GM18909 (cell line): ENCODE results near the gene CSRNP3.
"Not testable (repeated sequence)": the region's sequence is repeated elsewhere in the genome, so short reads cannot be mapped to it uniquely, and the experiment has no call there.

Source experiments
- ATAC-seq: cut with Tn5 transposase; IDR thresholded peaks from one replicate; pipeline ENCODE4 v1.9.1; 2021; ENCODE audit warnings: mild to moderate bottlenecking; ENCODE audit not compliant: unreplicated experiment, poor library complexity

CSRNP3 gene

DNA sequence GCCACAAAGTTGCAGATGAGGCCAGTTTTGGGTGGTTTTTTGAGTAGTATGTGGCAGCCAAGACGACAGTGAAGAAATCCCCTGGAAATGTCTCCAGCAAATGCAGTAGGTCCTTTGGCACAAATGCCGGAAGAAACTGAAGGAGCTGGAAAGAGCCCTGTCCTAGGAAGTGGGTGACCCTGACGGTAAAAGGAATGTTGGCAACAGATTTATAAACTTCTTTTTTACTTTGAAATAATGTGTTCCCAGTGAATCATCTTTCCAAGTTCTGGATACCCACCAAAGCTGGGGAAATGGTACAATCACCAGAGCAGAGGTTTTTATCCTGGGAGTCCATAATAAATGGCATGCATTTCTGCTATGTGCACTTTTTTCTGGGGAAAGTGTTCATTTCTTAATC lies 112.9 kb downstream of the CSRNP3 start:
- no peak for ATAC-seq

DNA sequence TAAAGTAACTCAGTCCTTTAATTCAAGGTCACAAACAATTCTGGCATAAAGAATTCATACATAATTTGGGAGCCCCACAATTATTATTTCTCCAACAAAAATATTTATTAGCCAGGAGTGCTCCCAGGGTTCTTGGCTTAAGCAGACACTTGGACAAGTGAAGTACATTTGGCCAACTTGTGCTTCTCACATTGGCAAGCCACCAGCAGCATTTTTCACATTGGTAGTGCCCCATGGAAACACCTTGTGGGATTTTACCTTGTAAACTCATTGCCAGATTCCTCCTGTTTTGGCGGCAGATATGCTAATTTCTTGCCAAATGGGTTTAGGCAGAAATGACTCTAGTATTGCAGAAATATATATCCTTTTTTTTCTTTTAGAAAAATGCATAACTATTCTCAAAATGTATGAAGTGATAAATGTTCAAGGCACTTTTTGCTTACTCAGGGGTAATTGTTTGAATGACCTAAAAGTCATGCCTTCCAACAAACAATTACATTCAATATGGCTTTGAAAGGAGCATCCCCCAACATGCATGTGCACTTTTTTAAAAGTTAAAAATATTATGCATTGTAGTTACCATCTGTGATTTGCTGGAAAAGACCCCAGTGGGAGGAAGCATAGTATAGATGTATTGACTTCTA lies 113.5 kb downstream of the CSRNP3 start:
- ATAC-seq = no peak

DNA sequence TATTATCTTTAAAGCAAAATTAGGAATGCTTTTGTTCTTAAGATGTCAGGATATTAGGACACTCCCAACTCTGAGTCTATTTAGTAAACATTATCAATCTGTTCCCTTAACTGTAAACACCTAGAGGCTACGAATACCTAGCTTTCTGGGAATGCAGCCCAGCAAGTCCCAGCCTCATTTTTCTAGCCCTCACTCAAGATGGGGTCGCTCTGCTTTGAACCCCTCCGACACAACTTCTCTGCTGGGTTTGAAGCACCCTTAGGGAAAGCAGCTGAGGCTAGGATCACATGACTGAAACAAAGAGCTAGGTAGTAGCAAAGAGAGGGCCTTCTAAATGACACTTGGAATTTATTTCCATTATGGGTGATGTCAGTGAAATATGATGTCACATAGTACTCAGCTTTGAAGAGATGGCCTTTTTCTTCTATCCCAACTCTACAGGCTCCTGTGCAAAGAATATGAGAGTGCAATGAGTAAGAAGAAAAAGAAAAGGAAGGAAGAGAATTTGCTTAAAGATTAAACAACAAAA lies 114.7 kb downstream of the CSRNP3 start:
- no peak for ATAC-seq

DNA sequence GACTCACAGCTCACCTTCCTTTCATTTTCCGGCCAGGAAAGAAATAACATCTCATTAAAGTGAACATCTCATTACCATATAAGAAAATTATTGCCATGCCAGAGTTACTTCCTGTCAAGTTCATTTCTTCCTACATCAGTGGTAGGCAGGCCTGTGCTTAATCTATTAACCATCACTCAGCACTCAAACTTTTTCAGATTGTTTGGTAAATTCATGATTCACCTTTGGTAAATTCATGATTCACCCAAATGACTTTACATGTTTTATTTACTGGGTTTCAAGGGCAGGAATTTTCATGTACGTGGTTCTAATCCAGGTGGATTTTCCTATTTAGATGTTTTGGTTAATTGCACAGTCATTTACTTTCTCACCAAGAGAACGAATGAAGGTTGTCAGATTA lies 116.5 kb downstream of the CSRNP3 start:
- no peak for ATAC-seq

DNA sequence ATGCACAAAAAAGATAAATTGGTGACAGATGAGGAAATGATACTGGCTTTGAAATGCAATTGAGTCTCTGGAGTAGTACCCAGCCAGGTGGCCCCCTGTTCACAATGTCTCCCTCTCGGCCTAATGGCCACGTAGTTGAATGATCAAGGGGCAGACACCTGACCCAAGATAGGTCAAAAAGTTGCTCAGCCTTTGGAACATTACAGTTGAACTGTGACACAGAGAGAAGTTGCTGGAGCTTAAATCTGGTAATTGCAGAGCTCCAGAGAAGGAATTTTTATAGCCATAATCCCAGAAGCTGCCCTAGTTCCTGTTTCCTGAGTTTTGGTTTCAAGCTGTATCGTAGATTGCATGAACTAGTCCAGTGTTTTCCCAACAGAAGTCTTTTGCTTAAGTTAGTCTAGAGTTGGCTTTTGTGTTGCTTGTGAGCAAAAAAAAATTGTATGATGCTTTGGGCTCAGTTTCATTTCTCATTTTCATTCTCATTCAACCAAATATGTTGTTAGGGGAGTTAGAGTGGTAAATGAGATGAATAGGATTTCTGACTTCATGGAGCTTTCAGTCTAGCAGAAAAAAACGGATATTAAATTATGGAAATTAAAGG lies 117.9 kb downstream of the CSRNP3 start:
- ATAC-seq = peak; percentile 83

DNA sequence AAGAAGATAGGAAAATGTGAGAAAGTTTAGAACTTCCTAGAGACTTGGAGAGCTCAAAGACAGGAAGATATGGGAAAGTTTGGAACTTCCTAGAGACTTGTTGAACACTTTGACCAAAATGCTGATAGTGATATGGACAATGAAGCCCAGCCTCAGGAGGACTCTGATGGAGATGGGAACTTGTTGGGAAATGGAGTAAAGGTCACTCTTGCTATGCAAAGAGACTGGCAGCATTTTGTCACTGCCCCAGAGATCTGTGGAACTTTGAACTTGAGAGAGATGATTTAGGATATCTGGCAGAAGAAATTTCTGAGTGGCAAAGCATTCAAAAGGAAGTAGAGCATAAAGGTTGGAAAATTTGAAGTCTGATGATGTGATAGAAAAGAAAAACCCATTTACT lies 121.5 kb downstream of the CSRNP3 start:
- not testable (repeated sequence) for ATAC-seq

DNA sequence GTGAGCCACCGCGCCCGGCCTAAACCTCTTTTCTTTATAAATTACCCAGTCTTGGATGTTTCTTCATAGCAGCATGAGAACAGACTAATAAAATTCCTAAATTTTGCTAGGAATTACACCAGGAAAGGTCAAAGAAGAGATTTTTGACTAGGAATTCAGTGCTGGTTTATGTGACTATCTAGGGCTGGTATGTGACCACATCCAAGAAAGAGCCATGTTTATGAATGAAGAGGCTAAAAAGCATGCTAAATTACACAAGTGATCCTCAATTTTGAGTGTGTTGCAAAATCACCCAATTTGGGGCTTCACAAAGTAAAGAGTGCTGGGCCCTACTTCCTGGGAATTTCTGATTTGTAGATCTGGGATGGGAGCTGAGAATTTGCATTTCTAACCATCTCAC lies 123.6 kb downstream of the CSRNP3 start:
- no peak for ATAC-seq

DNA sequence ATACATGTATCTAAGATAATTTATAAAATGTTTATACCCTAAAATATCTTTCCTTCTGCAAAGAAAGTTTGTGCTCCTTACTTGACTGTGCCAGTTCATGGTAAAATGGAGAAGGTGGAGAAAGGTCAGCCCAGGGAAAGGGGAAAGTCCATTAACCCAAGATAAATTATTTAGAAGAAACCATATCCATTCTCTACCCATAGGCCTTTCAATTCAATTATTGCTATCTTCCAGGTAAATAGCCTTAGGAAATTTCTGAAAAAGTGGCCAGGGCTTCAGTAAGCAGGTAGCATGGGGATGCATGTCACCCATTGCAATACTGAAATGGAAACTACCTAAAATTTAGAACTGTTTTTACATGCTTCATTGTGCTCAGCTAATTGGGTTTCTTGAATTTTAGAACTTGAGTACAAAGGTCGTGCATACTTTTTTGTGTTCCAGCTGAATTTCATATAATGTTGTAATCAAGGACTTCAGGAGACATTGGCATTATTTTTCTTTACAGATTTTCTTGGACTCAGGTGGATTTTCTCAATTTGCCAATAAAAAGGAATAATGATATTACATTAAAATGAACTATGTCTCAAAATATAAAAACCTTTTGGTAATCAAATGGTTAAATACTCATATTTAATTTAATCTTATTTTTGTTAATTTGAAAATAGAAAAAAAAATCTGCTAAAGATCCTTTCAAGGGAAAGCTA lies 124.9 kb downstream of the CSRNP3 start:
- ATAC-seq = peak; percentile 44

DNA sequence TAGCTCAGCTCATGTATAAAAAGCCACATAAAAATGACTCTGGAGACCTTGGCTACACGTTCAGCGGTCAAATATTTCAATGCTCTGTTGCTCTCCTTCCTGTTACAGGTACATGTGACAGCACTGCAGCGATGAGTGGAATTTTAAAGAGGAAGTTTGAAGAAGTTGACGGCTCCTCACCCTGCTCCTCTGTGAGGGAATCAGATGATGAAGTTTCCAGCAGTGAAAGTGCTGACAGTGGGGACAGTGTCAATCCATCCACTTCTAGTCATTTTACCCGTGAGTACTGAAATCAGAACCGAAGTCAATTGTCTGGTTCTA lies 125.4 kb downstream of the CSRNP3 start:
- ATAC-seq = peak; percentile 90

DNA sequence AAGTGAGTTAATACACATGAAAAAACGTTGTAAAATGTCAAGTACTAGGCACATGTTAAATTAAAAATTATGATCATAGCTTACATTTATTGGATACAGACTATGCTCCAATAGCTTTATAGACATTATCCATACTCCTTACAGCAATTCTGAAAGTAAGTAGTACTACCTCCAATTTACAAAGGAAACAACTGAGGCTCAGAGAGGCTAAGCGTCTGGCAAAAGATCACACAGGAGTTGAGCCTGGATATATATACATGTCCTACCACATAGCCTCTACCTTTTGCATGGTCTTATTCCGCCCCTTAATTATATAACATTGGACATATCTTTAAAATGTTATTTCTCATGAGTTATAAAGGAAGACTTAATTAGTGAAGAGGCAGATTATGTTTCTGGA lies 127.3 kb downstream of the CSRNP3 start:
- ATAC-seq = no peak

DNA sequence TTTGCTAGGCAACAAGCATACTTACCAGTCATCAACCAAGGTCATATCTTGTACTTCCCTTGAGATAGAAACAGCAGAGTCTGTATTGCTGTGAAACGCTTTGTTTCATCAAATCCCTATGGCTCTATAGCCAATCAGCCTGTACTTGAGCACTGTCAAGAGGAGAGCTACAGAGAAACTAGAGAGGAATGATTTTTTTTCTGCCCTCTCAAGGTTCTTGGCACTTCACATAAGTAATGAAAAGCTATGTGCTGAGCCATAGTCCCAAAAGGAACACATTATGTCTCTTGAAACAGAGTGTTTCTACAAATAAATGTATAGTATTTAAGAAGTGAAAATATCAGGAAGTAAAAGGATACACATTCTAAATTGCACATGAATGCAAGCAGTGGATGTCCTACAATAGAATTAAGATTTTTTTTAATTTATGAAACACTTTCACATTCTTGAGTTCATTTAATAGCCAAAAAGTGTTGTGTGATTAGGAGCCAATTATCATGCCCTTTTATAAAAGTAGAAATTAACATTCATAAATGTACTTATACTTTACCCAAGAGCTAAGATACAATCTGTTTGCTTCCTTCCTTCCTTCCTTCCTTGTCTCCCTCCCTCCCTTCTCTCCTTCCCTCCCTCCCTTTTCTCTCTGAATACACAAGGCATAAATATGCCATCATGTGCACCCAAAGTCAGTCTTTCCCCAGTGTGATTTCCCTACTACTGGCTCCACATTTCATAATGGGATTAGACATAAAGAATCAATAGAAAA lies 131.8 kb downstream of the CSRNP3 start:
- ATAC-seq = no peak

DNA sequence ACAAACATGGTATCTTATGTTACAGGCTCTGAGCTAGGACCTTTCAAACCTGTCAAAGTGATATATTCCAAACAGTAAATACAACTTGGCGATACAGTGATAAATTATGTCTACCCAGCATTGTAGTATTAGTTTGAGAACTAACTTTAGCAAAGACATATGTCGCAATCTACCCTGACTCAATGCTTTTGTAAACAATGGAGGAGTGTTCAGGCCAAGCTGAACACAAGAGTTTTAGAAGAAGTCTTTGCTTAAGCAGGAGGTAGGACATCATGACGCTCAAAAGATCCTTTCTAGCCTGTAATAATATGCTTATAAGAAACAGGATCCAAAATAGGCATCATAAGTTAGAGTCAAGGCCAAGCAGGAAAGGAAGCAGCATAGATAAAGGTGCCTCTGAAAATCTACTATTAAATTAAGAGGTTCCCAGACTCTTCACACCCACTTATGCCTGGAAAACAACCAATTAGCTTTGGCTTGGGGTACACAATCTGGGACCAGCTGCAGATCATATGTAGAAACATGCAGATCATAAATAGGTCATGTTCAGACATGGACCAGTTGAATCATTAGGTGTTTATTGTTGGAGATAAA lies 132.5 kb downstream of the CSRNP3 start:
- no peak for ATAC-seq

DNA sequence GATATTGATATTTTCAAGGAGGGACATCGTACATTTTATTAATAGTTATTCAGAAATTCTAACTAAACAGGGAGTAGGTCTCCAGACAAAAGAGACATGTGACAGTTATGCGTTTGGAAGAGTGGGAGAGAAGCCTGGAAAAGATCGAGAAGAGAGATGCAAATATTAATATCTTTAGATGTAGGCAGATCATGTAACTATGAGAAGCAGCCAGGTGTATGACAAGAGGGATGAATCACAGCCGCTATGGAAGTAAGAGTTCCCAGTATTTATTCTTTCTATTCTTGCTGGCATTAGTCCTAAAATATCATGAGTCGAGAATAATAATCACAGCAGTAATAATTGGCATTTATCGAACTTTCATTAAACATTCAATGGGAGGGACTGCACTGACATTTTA lies 140.2 kb downstream of the CSRNP3 start:
- ATAC-seq = no peak

DNA sequence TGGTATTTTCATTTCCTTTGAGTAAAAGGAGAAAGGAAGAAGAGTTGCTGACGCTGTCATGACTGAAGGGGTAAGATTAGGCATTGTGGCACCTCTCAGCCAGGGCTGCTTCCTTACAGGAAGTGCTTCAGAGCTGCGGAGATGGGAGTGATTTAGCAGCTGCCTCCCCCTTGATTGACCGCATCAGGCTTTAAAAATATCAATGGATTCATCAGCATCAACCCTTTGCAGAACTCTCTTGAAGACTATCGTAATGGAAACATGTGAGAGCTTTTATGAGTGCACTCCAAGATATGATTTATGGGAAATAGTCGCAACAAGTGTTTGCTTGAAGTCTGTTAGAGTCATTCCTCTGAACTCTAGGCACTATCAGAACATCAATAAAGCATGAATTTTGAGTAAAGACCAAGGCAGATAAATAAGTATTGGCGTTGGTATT lies 141.1 kb downstream of the CSRNP3 start:
- peak; percentile 55 for ATAC-seq

DNA sequence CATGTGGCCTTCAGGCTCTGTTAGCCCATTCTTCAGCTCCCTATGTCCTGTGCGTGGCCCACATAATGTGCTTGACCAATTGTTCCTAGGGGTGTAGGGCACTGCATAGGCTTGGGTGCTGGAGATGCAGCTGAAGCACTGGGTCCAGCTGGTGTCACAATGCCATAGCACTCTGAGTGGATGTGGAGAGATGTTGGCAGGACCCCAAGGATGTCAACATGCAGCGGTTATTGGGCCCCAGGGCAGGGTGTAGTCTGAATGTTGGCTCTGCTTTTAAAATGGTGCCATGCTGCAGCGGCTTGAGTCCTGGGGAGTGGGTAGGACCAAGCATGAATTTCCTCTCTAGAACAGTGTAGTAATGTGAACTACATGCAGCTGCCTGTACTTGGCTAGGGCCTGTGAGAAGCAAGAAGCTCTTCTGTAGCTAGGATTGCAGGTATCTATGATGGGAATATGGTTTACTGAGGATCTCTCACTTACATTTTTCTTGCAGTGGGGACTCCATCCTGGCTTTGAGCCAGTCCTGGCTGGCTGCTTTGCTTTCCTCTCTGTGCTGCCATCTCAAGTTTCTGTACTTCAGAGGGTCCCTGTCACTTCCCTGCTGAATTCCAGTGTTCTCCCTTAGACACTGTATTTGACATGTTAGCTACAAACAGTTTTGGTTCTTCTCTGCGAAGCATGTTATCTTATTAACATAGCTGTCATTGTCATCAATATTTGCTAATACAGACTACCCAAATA lies 148.4 kb downstream of the CSRNP3 start:
- ATAC-seq = no peak

DNA sequence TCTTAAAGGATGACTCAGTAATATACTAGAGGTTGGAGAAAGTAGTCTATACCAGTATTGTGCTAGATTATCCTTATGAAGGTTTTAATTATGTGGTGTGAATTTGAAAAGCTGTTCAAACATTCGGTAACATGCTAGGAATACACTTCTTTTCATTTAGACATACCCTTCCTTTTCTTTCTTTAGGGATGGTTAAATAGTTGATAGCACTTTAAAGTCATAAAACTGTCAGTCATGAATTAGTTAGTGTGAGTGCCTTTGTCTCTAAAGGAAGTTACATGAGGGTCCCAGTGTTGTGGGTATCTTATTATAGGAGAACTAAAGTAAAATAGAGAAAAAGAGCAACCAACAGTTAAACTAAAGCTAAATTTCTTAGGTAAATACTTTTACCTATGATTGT lies 149.3 kb downstream of the CSRNP3 start:
- ATAC-seq = no peak

DNA sequence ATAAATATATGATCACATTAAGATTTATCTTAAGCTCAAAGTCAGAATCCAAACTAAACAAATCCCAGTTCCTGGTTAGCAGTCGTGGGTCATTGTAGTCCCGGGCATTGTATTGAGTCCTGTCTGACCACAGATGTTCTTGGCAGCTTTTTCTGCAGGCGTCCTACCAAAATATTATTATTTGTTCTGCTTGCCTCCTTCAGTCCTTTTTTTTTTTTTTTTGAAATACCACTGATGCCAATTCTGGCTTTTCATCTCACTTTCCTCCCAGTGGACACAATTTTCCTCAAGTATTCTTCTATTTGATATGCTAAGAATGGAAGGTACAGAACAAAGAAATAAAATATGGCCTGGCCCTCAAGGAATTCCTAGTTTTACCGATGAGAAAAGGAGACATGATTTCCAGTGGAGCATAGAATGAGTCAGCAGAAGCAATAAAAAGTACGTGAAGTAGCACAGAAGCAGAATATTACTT lies 151.6 kb downstream of the CSRNP3 start:
- ATAC-seq = no peak

DNA sequence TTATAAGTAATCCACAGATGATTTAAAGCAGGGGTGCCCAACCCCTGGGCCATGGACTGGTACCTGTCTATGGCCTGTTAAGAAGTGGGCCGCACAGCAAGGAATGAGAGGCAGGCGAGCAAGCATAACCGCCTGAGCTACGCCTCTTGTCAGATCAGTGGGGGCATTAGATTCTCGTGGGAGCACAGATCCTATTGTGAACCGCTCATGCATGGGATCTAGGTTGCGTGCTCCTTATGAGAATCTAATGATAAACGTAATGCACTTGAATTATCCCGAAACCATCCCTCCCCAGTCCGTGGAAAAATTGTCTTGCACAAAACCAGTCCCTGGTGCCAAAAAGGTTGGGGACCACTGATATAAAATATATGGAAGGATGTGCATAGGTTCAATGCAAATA lies 153.7 kb downstream of the CSRNP3 start:
- no peak for ATAC-seq

DNA sequence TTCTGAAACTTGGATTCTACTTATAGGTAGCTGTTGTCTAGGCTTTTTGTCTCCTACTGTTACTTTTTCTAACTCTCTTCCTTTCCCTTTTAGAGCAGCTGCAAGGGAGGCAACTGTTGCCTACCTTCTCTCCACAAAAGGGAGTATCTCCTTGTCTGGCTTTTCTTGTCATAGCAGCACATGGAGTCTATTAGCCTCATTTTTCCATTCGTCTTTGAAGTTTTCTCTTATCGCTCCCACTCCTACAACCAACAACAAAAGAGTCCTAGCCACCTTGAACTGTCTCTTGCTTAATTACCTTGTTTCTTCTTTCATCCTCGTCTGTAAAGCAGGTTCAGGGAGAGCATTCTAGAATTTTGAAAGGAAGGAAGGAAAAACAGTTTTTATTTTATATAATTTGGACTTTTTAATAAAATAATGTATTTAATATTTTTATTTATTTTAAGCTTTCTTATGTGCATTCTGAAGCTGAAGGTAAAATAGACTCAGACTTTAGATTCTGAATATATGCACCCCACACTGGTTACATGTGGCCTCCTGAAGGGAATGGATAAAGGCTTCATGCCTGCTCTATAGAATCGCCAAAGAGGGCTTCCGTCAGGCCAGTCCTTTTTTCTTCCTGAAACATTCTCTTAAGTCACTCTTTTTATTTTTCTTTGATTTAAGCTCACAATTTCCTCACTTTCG lies 154.4 kb downstream of the CSRNP3 start:
- no peak for ATAC-seq
